ENCODE measurements around the gene SPTBN1.

SPTBN1 gene

DNA sequence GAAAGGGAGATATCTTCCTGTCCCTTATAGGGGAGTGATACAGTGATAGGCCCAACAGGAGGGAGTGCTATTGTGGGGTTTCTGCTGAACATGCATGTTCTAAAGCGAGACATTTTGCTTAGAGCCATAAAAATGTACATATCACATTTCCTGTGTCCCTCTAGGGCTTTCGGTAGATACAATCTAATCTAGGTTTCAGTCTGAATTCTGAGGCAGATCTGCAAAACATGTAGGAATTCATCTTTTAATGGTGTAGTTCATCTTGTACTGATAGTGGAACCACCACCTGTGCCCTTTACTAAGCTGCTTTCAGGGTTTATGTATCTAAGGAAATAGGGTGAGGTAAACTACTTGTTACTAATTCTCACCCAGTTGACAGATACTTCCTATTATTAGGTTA is 73.8 kb downstream of the SPTBN1 start:
- no peak for DNase-seq (ENCODE audit: low read depth)

DNA sequence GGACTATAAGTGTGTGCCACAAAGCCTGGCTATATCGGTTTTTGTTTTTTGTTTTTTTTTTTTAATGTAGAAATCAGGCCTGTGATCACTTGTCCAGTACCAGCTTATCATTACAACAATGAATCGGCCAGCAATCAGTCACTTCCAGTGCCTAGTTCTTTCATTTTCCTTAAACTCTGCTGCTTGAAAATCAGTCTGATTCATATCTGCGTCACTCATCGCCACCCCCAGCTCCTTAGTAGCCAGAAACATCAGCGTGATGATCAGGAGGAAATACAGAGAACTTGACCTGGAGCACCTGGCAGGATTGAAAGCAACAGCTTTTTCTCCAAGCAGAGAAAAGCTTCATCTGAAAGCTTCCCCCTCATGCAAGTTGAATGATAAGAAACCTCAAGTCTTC is 75.4 kb downstream of the SPTBN1 start:
- DNase-seq (ENCODE audit: low read depth) = no peak

DNA sequence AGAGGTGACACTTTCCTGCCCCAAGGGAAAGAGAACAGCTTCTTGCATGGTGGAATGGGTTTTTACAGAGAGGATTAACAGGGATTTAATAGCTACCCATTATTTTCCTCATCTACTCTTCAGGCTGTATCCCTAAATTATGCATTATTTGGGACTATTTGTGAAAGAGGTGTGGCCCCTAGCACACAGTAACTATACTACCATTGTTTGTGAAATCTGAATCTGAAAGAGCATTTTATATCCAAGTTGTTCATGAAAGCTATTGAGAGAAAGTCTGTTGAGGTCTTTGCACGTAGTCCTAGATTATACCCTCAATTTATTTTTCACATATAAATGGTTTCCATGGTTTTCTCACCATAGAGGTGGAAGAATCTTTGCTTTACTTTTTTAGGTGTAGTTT is 78.1 kb downstream of the SPTBN1 start:
- DNase-seq (ENCODE audit: low read depth) = no peak

DNA sequence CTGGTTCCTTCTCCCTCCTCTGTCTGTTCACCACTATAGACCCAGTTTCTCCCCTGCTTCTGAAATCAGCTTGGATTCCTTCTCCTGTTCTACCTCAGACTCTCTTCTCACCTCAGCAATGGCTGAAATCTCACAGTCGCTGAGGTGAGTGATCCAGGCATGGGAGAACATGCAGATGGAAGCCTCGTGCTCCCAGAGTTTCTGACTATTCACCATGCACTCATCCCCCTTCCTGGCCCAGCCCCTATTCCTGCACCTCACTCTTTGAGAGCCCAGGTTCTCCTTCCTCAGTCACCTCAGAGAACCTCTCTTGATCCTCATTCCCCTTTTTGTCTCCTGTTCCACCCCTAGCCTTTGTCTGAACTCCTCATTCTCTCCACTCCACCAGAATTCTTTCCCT is 78.5 kb downstream of the SPTBN1 start:
- DNase-seq (ENCODE audit: low read depth) = no peak

- no peak for DNase-seq (ENCODE audit: low read depth)
These were observed 79.6 kb downstream of the SPTBN1 start for GRCh38 chr2:54535599-54536195.

DNA sequence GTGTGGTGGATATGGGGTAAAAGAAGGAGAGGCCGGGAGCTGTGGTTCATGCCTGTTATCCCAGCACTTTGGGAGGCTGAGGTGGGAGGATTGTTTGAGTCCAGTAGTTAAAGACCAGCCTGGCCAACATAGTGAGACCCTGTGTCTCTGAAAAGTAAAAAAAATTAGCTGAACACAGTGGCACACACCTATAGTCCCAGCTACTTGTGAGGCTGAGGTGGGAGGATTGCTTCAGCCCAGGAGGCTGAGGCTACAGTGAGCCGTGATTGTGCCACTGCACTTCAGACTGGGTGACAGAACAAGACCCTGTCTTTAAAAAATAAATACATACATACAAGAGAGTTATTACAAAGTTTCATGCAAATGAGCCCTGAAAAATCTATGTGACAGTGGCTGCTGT is 80.6 kb downstream of the SPTBN1 start:
- DNase-seq (ENCODE audit: low read depth) = no peak

DNA sequence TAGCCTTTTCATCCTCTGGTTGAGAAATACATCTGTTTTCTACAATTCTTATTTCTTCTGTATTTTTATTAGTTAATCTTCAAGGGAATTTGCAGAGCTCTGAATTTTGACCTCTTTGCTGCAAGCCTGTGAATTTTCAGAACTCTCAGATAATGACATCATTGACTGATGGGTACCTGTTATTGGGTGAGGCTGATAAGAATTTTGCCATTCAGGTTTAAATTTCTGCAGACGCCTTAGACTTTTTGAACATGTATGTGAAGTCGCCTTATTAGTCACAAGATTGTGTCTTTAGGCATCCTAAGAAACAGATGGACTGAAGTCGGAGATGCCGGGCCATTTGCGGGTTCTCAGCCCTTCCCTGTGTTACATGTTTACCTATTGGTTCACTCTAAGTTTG is 82.4 kb downstream of the SPTBN1 start:
- DNase-seq (ENCODE audit: low read depth) = no peak

GRCh38 chr2:54539683-54540082 is 83.6 kb downstream of the SPTBN1 start:
- DNase-seq (ENCODE audit: low read depth) = no peak

DNA sequence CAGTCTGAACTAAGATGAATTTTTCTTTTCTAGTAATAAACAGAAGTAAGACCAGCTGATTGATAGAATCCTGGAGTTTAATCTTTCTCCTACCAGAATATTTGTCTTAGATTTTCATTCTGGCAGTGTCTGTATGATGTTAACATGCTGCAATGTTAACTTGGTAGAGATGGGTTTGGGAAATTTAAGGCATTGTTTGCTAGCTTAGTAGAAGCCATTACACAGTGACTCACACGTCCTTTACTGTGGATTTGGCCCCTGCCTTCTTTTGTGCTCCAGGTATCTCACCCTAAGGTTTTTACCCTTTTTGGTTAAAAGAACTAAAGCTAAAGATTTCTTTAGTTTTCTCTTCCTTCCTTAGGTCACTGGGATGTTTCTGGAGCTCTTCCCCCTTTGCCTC is 84.1 kb downstream of the SPTBN1 start:
- DNase-seq (ENCODE audit: low read depth) = no peak

GRCh38 chr2:54541995-54542394 is 85.9 kb downstream of the SPTBN1 start:
- DNase-seq (ENCODE audit: low read depth) = no peak

DNA sequence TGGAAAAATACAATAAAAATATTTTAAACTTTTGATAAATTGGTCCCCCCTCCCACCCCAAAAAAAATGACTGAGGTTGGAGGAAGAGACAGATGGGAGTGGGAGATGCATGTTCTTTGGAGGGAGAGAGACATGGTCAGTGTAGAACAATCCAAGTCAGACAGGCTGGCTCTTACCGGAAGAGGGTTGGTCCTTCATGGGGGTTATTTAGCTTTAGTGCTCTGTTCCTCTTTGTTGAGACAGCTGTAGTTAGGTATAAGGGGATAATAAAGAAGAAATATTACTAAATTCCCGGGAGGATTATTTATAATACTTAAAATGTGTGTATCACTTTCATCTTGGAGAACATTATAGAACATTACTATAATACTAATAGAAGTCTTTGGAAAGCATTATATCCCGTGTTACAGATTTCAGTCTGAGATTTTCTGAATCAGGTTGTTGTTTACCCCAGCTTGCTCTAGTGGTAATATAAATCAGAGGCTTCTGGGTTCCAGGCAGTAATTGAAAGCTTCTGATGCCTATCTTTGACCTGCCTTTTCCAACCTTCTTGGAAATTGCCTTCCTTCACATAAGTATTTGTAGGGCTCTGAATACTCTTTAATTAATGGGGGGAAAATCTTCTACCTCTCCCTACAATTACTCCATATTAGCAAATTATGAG is 87.7 kb downstream of the SPTBN1 start:
- no peak for DNase-seq (ENCODE audit: low read depth)

- no peak for DNase-seq (ENCODE audit: low read depth)
These were observed 89.7 kb downstream of the SPTBN1 start for GRCh38 chr2:54545702-54546450.

DNA sequence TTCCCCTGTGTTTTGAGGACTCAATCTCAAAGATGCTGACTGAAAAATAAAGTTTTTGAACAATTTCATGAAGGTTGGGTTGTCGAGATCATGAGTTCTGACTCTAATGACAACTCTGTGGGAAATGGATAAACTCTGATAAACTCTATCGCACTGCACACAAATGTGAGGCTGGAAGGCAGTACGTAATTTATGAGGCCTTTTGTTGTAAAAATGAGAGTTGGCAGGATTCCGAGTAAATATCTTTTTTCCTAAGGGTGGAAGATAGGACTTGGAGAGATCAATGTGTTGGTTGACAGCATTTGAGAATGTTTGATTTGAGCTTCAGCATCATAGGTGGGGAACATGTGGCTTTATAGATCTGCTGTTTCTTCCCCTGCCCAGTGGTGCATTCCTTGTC is 90.4 kb downstream of the SPTBN1 start:
- DNase-seq (ENCODE audit: low read depth) = no peak

DNA sequence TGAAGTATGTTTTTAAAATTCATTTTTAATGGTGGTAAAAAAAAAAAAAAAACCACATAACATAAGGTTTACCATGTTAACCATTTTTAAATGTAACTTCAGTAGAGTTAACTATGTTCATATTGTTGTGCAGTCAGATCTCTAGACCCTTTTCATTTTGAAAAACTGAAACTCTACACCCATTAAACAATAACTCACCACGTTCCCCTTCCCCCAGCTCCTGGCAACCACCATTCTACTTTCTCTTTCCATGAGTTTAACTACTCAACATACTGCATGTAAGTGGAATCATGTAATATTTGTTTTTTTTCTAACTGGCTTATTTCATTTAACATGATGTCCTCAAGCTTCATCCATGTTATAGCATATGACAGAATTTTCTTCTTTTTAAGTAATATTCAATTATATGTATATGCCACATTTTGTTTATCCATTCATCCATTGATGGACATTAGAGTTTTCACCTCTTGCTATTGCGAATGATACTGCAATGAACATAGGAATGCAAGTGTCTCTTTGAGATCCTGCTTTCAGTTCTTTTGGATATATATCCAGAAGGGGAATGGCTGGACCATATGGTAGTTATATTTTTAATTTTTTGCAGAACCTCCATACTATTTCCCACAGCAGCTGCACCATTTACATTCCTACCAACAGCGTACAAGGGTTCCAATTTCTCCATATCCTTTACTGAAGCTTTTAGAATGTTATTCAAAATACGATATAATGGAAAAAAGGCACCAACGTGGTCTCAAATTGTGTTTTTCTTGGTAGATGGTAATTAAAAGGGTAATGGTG is 91.0 kb downstream of the SPTBN1 start:
- no peak for DNase-seq (ENCODE audit: low read depth)

DNA sequence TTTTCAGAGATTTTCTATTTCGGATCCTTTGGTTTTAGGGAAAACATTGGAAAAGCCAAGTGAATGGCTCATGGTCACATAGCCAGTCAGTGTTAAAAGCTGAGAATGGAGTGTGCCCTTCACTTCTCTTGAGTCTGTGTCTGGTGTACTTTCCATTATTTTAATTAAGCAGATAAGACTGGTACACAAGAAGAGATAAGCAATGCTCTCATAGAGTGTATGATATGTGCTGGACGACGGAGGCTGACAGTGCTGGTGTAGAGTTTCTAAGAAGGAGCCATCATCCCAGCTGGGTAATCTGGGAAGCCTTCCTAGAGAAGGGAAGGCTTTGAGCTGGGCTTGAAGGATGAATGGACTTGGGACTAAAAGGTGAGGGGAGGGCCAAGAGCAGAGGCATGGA is 93.3 kb downstream of the SPTBN1 start:
- DNase-seq (ENCODE audit: low read depth) = no peak

DNA sequence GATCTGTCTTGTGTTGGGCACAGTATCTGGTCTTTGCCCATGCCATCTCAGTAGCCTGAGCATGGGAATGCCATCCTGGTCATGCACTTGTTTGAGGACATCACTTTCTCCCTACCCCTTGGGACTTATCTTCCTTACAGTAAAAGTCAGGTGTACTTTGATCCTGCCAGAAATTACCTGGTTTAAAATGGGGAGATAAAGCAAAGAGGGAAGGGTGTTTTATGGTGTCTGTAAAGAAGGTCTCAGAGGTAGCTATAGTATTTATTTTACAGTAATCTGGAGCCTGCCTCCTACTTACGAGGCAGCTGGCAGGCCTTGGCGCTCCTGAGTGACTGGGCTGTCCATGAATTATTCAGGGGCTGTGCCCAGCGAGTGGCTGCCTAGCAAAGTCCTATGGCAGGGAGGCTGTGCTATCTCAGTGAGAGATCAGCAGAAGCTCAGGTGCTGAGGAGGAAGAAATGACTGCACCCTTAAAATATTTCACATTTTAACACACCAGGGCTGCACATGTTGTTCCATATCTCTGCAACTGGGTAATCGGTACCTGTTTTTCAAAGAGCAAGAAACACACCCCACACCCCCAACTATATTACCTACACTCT is 93.9 kb downstream of the SPTBN1 start:
- no peak for DNase-seq (ENCODE audit: low read depth)

- DNase-seq (ENCODE audit: low read depth) = no peak
These were observed 94.4 kb downstream of the SPTBN1 start for GRCh38 chr2:54550547-54550946.

GRCh38 chr2:54551123-54551756 is 95.1 kb downstream of the SPTBN1 start:
- DNase-seq (ENCODE audit: low read depth) = no peak

DNA sequence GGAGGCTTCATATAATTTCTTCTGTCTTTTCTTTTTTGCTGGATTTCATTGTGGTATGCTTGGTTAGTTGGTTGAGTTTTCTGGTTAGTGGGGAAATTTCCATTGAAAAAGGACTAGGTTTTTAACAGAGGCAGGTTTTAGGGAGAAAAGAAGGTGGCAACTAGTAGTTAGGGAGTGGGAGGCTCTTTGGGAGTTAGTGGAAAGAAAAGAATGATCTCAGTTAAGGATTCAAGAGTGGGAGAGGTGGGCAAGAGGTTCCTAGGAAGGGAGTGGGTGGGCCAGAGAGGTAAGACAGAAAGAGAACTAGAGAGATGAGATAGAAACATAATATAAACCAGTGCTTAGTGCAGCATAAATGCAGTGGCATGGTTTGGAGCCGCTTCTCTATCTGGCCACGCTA is 96.9 kb downstream of the SPTBN1 start:
- no peak for DNase-seq (ENCODE audit: low read depth)

- DNase-seq (ENCODE audit: low read depth) = no peak
These were observed 97.6 kb downstream of the SPTBN1 start for GRCh38 chr2:54553775-54554174.

DNA sequence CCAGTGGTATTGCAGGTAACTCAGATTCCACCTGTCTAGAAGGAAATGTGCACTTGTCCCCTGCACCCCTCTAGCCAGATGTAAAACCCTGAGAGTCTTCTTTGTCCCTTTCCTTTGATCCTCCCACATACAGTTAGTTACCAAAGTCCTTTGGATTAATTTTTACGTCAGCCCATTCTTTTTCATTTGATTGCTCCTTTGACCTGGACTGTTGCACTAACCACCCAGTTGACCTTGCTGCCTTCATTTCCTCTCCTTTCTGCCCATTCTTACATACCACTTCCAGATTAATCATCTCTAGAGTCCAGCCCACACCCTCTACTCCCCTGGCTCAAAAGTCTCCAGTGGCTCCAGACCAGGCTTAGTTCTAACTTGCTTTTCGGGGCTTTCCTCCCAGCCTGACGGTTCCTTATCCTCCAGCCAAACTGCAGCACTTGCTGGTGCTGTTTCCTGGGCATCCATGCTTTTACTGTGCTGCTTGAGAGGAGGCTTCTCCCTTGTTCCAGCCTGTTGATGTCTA is 99.3 kb downstream of the SPTBN1 start:
- no peak for DNase-seq (ENCODE audit: low read depth)

Data from GM04504 (cell line).